ENCODE results near the gene NLK.
"Not testable (repeated sequence)": the region's sequence is repeated elsewhere in the genome, so short reads cannot be mapped to it uniquely, and the experiment has no call there.

DNA sequence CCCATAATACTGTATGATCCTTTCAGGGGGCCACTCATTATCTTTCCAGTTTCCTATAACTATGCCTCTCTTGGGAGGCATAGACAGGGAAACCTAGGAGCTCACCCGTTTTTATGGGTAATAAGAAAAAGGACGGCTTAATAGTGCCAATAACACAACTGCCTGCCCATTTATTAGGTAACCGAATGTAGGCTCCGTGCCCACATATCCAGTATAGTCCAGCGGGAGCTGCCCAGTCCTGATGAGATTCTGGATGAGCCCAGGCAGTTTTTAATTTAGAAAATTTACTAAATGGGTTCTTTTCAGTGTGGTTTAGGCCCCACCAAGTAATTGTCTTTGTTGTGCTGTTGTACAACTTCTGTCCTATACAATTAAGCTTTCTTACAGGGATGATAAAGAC, 189.1 kb downstream of the NLK start:
- TF ChIP-seq, protein P1, sequence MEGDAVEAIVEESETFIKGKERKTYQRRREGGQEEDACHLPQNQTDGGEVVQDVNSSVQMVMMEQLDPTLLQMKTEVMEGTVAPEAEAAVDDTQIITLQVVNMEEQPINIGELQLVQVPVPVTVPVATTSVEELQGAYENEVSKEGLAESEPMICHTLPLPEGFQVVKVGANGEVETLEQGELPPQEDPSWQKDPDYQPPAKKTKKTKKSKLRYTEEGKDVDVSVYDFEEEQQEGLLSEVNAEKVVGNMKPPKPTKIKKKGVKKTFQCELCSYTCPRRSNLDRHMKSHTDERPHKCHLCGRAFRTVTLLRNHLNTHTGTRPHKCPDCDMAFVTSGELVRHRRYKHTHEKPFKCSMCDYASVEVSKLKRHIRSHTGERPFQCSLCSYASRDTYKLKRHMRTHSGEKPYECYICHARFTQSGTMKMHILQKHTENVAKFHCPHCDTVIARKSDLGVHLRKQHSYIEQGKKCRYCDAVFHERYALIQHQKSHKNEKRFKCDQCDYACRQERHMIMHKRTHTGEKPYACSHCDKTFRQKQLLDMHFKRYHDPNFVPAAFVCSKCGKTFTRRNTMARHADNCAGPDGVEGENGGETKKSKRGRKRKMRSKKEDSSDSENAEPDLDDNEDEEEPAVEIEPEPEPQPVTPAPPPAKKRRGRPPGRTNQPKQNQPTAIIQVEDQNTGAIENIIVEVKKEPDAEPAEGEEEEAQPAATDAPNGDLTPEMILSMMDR (IDR thresholded peaks at IDR 0.05) = not testable (repeated sequence)
- TF ChIP-seq EP300, POLR2A (IDR thresholded peaks at IDR 0.05): not testable (repeated sequence)

Measured in tibial nerve (tissue), 4 donors.